ENCODE results near the gene SLC16A6. TPM values are rescaled to one million over a fixed set of nuclear protein-coding genes. Genes with fewer than 3 reads are reported as not detected.

SLC16A6 gene
- total RNA-seq, 4 donors from 2014 or later: 2.7 to 10.0 (median 5.1) TPM

GRCh38 chr17:68327823-68328557 is 37.1 kb upstream of the SLC16A6 start:
- Histone ChIP-seq H3K9me3 (peaks cover 6% of the 10 kb centered on the region), H3K36me3 (no peaks in the 10 kb centered on the region), H3K27me3 (no peaks in the 10 kb centered on the region), H3K4me3 (no peak overlapping the region), H3K4me1 (peaks cover 11% of the 10 kb centered on the region), H3K27ac (no peak overlapping the region)
- DNase-seq (ENCODE audit: low spot score in 2 of 2): no peak
- TF ChIP-seq POLR2A (IDR thresholded peaks at IDR 0.05): no peak
- TF ChIP-seq EP300 (IDR thresholded peaks at IDR 0.05): no peak
- TF ChIP-seq, protein P1, sequence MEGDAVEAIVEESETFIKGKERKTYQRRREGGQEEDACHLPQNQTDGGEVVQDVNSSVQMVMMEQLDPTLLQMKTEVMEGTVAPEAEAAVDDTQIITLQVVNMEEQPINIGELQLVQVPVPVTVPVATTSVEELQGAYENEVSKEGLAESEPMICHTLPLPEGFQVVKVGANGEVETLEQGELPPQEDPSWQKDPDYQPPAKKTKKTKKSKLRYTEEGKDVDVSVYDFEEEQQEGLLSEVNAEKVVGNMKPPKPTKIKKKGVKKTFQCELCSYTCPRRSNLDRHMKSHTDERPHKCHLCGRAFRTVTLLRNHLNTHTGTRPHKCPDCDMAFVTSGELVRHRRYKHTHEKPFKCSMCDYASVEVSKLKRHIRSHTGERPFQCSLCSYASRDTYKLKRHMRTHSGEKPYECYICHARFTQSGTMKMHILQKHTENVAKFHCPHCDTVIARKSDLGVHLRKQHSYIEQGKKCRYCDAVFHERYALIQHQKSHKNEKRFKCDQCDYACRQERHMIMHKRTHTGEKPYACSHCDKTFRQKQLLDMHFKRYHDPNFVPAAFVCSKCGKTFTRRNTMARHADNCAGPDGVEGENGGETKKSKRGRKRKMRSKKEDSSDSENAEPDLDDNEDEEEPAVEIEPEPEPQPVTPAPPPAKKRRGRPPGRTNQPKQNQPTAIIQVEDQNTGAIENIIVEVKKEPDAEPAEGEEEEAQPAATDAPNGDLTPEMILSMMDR (IDR thresholded peaks at IDR 0.05): no peak
- no peak for TF ChIP-seq POLR2AphosphoS5 (IDR thresholded peaks at IDR 0.05)
- 94% methylated on average over 8 of the region's 8 CpGs for WGBS

DNA sequence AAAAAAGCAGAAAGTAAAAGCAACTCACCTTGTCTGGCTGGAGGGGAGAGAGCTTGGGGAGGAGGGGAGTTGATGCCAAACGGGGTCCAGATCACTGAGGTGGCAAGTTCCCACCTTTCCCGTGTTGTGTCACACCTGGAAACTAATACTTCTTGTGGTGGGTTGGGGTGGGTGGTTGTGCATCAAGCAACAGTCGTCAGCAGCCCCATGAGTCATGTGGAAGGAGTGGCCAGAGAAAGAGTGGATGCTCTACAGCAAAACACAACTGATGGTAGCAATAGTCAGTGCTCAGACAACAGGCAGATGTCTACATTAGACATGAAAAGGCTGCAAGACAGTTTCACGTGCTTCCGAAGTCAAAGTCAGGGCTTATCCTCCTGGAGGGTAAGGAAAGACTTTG is 35.8 kb upstream of the SLC16A6 start:
- H3K27ac ChIP-seq: no peak overlapping the region
- WGBS: 74% methylated on average over 5 of the region's 5 CpGs
- H3K4me3 ChIP-seq: no peak overlapping the region
- H3K4me1 ChIP-seq: peaks cover 11% of the 10 kb centered on the region
- TF ChIP-seq POLR2AphosphoS5 (IDR thresholded peaks at IDR 0.05) (no peak), POLR2A (IDR thresholded peaks at IDR 0.05) (no peak), EP300 (IDR thresholded peaks at IDR 0.05) (no peak)
- TF ChIP-seq, protein P1 (IDR thresholded peaks at IDR 0.05): no peak
- no peaks in the 10 kb centered on the region for H3K36me3 ChIP-seq
- no peak for DNase-seq (ENCODE audit: low spot score in 2 of 2)
- H3K27me3 ChIP-seq: no peaks in the 10 kb centered on the region
- H3K9me3 ChIP-seq: peaks cover 5% of the 10 kb centered on the region

- Histone ChIP-seq H3K27ac (no peak overlapping the region), H3K27me3 (no peaks in the 10 kb centered on the region), H3K4me1 (peaks cover 11% of the 10 kb centered on the region), H3K4me3 (no peak overlapping the region), H3K9me3 (no peaks in the 10 kb centered on the region), H3K36me3 (no peaks in the 10 kb centered on the region)
- TF ChIP-seq EP300 (IDR thresholded peaks at IDR 0.05) (no peak), POLR2AphosphoS5 (IDR thresholded peaks at IDR 0.05) (no peak), POLR2A (IDR thresholded peaks at IDR 0.05) (no peak)
- TF ChIP-seq, protein P1 (IDR thresholded peaks at IDR 0.05): no peak
- DNase-seq (ENCODE audit: low spot score in 2 of 2): no peak
- 56% methylated on average over 5 of the region's 5 CpGs for WGBS
Measured at GRCh38 chr17:68325961-68326360, 35.0 kb upstream of the SLC16A6 start.

GRCh38 chr17:68324654-68325336 is 33.9 kb upstream of the SLC16A6 start:
- Histone ChIP-seq H3K4me3 (no peak overlapping the region), H3K27me3 (no peaks in the 10 kb centered on the region), H3K36me3 (no peaks in the 10 kb centered on the region), H3K9me3 (no peaks in the 10 kb centered on the region), H3K4me1 (peaks cover 11% of the 10 kb centered on the region), H3K27ac (no peak overlapping the region)
- 87% methylated on average over 7 of the region's 8 CpGs for WGBS
- DNase-seq (ENCODE audit: low spot score in 2 of 2): no peak
- TF ChIP-seq, protein P1 (IDR thresholded peaks at IDR 0.05): no peak
- TF ChIP-seq EP300 (IDR thresholded peaks at IDR 0.05) (no peak), POLR2AphosphoS5 (IDR thresholded peaks at IDR 0.05) (no peak), POLR2A (IDR thresholded peaks at IDR 0.05) (no peak)

DNA sequence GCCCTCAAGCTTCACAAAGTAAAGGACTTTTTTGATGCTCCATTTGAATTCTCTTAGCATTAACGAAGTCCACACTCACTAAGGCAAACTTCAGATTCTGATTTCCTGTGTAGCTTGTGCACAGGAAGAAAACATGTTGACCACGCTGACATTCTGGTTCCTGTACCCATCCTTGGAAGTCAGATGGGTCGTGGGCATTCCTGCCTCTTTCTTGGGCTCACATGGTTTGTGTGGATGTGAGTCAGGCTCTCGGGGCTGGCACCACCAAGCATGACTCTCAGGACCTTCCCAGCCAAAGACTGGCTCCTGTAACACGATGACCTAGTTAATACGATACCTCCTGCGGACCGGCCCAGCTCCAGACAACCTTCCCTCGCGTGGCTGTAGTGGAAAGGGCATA is 33.2 kb upstream of the SLC16A6 start:
- TF ChIP-seq EP300 (IDR thresholded peaks at IDR 0.05) (no peak), POLR2AphosphoS5 (IDR thresholded peaks at IDR 0.05) (no peak), POLR2A (IDR thresholded peaks at IDR 0.05) (no peak)
- TF ChIP-seq, protein P1 (IDR thresholded peaks at IDR 0.05): no peak
- WGBS: 85% methylated on average over 10 of the region's 10 CpGs
- H3K36me3 ChIP-seq: no peaks in the 10 kb centered on the region

More for the DNA sequence above, 33.2 kb upstream of the SLC16A6 start:
- Histone ChIP-seq H3K27ac (no peak overlapping the region), H3K4me3 (no peak overlapping the region), H3K4me1 (peaks cover 9% of the 10 kb centered on the region), H3K9me3 (no peaks in the 10 kb centered on the region), H3K27me3 (no peaks in the 10 kb centered on the region)
- DNase-seq (ENCODE audit: low spot score in 2 of 2): no peak

Data from suprapubic skin (tissue), 4 donors.